ENCODE results near the gene MAP7D3. TPM values are rescaled to one million over a fixed set of nuclear protein-coding genes. Genes with fewer than 3 reads are reported as not detected.
"Not testable (repeated sequence)": the region's sequence is repeated elsewhere in the genome, so short reads cannot be mapped to it uniquely, and the experiment has no call there.

The MAP7D3 gene, protein sequence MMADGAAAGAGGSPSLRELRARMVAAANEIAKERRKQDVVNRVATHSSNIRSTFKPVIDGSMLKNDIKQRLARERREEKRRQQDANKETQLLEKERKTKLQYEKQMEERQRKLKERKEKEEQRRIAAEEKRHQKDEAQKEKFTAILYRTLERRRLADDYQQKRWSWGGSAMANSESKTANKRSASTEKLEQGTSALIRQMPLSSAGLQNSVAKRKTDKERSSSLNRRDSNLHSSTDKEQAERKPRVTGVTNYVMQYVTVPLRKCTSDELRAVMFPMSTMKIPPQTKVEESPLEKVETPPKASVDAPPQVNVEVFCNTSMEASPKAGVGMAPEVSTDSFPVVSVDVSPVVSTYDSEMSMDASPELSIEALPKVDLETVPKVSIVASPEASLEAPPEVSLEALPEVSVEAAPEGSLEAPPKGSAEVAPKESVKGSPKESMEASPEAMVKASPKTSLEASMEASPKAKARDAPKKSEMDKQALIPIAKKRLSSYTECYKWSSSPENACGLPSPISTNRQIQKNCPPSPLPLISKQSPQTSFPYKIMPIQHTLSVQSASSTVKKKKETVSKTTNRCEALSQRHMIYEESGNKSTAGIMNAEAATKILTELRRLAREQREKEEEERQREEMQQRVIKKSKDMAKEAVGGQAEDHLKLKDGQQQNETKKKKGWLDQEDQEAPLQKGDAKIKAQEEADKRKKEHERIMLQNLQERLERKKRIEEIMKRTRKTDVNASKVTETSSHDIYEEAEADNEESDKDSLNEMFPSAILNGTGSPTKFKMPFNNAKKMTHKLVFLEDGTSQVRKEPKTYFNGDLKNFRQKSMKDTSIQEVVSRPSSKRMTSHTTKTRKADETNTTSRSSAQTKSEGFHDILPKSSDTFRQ
- 2.1 and 5.6 TPM in 2 replicates for total RNA-seq (2014; rRNA removed; shearing (Covaris generic); ENCODE audit: low replicate concordance)

DNA sequence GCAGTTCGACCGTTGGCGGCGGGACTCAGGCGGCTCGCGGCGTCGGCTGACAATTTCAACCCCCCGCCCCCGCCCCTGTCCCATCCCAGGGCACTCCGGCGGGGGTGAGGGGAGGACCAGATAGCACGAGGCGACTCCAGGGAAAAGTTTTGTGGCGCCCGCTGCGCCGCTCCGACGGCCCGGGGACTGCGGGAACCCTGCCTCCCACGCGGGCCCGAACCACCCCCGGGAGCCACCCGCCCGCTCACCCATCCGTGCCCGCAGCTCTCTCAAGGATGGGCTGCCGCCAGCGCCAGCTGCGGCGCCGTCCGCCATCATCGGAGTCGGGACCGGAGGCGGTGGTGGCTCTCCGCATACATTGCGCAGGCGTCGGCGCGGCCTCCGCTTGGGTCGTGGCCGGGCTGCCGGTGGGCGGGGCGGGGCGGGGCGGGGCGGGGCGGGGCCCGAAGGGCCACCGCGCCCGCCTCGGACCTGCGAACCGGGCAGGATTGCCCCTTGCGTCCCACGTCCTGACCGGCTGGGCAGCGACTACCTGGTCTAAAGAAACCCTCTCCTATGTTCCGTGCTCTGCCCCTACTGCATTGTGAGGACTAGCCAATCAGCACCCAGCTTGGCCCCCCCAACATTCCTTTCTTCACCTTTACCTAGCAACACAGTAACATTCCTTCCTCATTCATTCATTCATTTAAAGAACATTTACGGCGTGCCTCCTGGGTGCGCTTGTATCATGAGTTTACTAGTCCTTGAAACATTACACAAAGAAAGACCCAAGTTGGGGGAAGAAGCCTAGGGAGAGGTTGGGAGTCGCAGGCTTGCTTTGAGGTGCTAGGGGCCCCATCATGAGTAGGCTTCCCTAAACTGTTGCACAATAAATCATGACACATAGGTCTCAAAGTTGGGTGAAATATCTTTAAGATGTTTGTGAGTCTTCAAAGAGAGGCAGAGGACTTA lies at the start of gene MAP7D3:
Gene MAP7D3, minus strand, starts transcription at position 360 of the 951 bp plus-strand sequence. Its CDS starts 42 bp downstream, at position 318.
- peak; percentile 45 for DNase-seq (ENCODE audit: low read depth)
- in situ Hi-C loops (cut with HindIII; ENCODE audit: low pct_unique_long_range_greater_than_20kb, low sequenced_read_pairs): no loop called here

DNA sequence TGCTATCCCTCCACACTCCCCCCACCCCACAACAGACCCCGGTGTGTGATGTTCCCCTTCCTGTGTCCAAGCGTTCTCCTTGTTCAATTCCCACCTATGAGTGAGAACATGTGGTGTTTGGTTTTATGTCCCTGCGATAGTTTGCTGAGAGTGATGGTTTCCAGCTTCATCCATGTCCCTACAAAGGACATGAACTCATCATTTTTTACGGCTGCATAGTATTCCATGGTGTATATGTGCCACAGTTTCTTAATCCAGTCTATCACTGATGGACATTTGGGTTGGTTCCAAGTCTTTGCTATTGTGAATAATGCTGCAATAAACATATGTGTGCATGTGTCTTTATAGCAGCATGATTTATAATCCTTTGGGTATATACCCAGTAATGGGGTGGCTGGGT lies 49.5 kb upstream of the MAP7D3 start, which contains the start of gene ADGRG4:
Gene ADGRG4, plus strand, starts transcription at position 243 of the 400 bp plus-strand sequence. CDS start 7,815 bp downstream, outside the sequence.
- in situ Hi-C loops (cut with HindIII; ENCODE audit: low pct_unique_long_range_greater_than_20kb, low sequenced_read_pairs); DNase-seq (ENCODE audit: low read depth): not testable (repeated sequence)

DNA sequence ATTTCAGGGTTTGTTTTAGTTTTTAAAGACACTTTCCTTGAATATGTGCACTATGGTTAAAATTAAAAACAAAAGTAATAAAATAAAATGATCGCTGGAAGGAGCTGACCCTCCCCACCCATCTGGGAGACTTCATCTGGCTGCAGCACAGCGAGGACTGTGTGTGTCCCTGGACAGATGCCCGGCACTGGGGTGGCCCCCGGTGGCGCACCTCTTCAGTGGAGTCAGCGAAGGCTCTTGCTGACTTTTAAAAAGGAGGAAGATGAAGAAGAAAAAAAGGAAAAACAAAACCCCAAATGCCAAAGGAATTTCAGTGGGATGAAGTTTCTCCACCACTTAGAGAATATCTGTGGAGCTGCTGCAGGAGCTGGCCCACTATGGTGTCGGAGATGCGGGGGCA lies 44.2 kb upstream of the MAP7D3 start:
- DNase-seq (ENCODE audit: low read depth): no peak
- in situ Hi-C loops (cut with HindIII; ENCODE audit: low pct_unique_long_range_greater_than_20kb, low sequenced_read_pairs): no loop called here

DNA sequence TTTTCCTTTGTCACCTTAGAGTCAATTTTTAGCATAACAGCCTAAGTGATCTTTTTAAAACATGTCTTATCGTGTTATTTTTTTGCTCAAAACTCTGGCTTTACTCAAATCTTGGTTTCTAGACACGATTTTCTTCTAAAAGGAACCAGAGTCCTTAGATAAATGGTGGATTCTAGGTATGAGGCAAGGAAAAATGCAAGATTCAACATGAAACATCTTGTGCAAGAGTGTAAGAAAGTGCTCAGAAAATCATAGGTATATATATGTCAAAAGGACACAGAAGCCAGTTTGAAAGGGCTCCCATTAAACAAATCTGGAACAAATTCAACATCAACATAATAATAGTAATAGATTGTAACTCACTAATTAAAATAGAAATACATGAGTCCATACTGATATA lies 41.5 kb upstream of the MAP7D3 start:
- no peak for DNase-seq (ENCODE audit: low read depth)
- in situ Hi-C loops (cut with HindIII; ENCODE audit: low pct_unique_long_range_greater_than_20kb, low sequenced_read_pairs): no loop called here

DNA sequence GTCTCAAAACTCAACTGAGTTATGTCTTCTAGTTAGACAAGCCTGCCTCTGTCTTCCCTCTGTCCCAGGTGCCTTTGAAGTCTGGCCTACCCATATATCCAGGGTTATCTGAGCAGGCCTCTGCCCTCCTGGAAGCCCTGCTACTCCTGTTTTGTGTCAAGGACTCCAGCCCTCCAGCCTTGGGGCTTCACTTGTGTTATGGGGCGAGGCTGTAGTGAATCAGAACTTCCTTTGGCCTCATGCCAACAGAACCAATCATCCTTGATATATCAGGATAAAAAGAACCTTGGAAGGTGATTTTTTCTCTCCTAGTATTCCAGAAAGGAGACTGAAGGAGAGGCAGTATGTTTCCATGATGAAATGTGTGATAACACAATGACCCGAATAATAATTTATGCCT lies 40.6 kb upstream of the MAP7D3 start:
- in situ Hi-C loops (cut with HindIII; ENCODE audit: low pct_unique_long_range_greater_than_20kb, low sequenced_read_pairs): no loop called here
- no peak for DNase-seq (ENCODE audit: low read depth)

DNA sequence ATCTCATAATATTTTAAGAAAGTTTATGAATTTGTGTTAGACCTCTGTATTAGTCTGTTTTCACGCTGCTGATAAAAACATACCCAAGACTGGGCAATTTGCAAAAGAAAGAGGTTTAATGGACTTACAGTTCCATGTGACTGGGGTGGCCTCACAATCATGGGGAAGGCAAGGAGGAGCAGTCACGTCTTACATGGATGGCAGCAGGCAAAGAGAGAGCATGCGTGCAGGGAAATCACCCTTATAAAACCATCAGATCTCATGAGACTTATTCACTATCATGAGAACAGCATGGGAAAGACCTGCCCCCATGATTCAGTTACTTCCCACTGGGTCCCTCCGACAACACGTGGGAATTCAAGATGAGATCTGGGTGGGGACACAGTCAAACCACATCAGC lies 35.2 kb upstream of the MAP7D3 start:
- in situ Hi-C loops (cut with HindIII; ENCODE audit: low pct_unique_long_range_greater_than_20kb, low sequenced_read_pairs): not testable (repeated sequence)

DNA sequence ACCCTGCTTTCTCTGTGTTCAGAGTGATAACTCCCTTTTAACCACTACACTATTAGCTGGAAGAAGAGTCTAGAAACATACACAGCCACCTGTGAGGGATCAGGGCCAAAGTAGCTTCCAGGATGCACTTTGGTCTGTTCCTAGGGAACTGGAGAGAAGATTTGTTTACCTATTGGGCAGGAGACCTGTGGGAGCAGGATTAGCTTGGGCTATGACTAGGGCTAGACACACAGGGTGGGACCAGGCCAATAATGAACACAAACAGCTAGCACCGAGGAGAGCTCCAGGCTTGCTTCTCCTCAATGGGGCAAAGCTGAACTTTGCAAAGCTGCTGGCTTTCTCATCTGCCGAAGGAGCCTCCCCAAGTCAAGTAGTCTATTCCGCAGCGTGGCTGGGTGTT lies 24.4 kb upstream of the MAP7D3 start:
- DNase-seq (ENCODE audit: low read depth): no peak
- in situ Hi-C loops (cut with HindIII; ENCODE audit: low pct_unique_long_range_greater_than_20kb, low sequenced_read_pairs): no loop called here

More for the DNA sequence above, 35.2 kb upstream of the MAP7D3 start:
- DNase-seq (ENCODE audit: low read depth): not testable (repeated sequence)

DNA sequence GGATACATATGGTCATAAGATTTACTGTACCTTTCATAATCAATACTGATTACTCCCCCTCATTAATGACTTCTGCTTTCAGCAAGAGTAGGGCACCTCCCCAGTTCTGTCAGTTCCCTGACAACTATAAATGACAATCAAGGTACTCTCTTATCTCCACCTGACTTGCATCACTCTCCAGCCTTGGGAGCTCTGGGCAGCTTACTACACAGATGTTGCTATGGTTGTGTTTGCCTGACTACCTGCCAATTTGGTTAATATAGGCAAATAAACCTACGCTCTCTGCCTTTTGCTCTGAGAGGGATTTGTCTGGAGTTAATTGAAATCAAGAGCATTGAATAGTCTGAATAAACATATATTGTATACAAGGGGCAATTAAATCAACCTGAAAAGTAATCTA lies 22.8 kb upstream of the MAP7D3 start:
- in situ Hi-C loops (cut with HindIII; ENCODE audit: low pct_unique_long_range_greater_than_20kb, low sequenced_read_pairs): no loop called here
- DNase-seq (ENCODE audit: low read depth): no peak

DNA sequence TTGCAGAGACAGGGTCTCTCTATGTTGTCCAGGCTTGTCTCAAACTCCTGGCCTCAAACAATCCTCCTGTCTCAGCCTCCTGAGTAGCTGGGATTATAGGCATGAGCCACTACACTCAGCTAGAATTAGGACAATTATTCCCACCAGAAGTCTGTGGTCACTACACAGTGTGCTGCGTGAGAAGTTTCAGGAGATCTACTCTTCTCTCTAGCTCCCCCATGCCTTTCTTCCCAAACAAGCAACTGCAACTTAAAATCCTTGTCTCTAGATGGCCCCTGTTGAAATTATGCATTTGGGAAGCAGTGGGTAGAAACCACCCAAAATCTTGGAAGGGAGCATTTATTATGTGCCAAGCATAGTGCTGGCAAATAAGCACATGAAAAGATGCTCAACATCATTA lies 21.1 kb upstream of the MAP7D3 start:
- no peak for DNase-seq (ENCODE audit: low read depth)
- in situ Hi-C loops (cut with HindIII; ENCODE audit: low pct_unique_long_range_greater_than_20kb, low sequenced_read_pairs): no loop called here

DNA sequence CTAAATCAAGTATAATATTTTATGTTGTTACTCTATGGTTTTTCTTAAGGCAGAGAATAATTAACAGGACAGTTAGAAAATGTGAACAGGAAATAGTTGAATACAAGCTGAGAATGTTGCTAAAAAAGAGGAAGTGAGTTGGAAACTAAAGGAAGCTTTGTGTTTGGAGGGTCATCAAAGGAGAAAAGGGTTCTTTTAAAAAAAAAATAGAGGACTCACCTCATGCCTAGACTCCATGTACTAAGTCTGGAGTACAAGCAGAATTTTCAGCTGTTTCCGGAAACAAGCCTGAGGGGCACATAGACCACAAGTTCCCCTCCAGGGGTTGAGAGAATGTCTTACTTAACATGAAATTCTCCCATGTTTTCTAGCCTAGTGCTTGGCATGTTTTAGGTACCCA lies 20.1 kb upstream of the MAP7D3 start:
- in situ Hi-C loops (cut with HindIII; ENCODE audit: low pct_unique_long_range_greater_than_20kb, low sequenced_read_pairs): no loop called here
- DNase-seq (ENCODE audit: low read depth): no peak

DNA sequence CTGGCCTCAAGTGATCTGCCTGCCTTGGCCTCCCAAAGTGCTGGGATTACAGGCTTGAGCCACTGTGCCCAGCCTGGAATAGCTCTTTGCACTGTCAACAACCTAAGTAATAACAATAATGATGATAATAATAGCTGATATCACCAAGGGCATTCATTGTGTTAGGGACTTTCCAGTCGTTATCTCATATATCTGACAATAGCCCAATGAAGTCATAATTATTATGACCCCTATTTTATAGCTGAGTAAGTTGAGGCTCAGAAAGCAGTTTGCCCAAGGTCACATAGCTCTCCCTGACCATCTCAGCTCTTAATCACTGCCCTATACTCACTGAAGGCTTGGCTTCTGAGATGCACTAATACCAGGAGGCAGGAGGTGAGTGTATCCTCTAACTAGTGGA lies 18.7 kb upstream of the MAP7D3 start:
- in situ Hi-C loops (cut with HindIII; ENCODE audit: low pct_unique_long_range_greater_than_20kb, low sequenced_read_pairs): no loop called here
- DNase-seq (ENCODE audit: low read depth): no peak

DNA sequence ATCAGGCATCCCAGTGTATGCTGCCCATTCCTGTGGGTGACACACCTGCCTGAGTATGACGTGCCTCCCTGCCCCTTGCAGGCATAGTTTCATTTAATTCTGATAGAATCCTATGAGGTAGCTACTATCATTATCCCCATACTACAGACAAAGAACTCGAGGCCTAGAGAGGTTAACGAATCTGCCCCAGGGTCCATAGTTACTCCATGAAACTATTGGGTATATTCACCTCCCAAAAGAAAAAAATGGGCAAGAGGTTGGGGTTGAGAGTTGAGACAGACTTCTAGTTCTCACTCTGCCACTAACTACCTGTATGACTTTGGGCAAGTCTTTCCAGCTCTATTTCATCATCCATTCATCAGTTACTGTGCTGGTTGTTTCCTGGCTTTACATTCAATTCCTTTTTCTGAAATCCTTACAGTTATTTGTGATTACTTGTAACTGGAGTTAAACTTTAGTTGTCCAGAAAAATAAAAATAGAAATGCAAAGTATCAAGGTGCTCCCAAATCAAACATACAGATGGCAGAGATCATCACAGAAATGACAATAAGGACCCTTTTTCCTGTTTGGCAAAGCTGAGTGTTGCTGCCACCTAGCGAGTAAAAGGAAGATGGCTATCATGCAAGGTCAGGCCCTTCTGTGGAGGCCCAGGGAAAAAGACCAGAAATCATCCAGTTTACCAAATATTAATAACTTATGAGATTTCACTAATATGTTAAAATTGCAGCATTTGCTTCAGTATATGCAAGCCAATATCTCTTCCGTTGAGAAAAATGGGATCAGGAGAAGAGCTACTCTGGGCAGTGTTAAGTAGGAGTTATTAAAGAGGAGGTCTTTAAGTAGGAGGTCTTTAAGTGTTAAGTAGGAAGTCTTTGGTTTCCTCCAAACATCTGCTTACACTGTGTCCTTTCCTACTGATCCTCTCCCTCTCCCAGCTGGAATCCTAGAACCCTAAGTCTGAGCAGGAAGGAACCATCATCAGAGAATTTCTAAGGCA lies 17.1 kb upstream of the MAP7D3 start:
- in situ Hi-C loops (cut with HindIII; ENCODE audit: low pct_unique_long_range_greater_than_20kb, low sequenced_read_pairs): no loop called here
- DNase-seq (ENCODE audit: low read depth): peak; percentile 23

DNA sequence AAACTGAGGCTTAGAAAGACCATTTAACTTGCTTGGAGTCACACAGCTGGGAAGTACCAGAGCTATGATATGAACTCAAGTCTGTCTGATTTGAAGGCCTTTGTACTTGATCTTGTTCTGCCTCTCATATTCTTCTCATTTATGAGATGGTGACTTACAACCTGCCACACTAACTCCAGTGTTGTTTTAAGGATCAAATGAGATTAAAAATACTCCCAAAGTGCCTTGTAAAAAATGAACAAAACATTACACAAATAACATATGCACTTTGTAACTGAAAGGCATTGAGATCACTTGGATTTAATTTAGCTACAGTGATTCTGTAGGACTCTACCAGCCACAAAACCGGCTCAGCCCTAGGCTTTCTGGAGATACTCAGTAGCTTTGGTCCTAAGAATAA lies 15.6 kb upstream of the MAP7D3 start:
- DNase-seq (ENCODE audit: low read depth): no peak
- in situ Hi-C loops (cut with HindIII; ENCODE audit: low pct_unique_long_range_greater_than_20kb, low sequenced_read_pairs): no loop called here

DNA sequence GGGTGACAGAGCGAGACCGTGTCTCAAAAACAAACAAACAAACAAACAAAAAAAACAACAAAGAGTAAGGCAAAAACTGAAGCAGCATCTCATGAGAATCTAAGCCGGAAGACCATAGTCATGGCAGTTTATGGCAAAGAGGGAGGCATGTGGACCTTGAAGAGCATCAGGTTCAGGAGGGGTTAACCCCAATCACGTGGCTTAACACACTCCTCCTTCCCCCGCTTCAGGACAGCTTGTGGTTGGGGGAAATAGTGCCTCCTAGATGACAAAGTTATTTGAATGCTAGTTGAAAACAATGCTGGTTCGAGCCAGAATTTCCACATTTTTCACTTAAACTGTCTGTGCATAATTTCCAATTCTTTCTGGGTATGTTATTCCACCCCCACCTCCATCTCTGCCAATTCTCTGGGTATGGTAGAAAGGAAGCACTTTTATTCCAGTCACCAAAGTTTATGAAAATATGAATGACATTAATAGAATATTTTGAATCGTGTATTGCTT lies 11.7 kb upstream of the MAP7D3 start:
- in situ Hi-C loops (cut with HindIII; ENCODE audit: low pct_unique_long_range_greater_than_20kb, low sequenced_read_pairs): no loop called here
- DNase-seq (ENCODE audit: low read depth): no peak

DNA sequence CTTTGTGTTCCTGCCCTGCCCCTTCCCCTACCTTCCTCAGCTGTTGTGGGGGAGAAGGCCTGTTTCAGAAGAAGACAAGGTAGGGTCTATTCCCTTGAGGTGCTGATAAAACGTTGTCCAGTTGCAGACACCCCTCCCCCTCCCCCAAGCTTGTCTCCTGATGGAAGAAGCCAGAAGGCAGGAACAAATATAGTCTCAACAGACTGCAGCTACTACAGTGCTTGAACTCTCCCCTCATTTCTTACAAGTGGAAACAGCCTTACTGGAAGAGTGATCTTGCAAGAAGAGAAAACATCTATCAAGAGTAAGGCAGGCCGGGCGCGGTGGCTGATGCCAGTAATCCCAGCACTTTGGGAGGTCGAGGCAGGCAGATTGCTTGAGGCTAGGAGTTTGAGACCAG lies 11.0 kb upstream of the MAP7D3 start:
- in situ Hi-C loops (cut with HindIII; ENCODE audit: low pct_unique_long_range_greater_than_20kb, low sequenced_read_pairs): no loop called here

DNA sequence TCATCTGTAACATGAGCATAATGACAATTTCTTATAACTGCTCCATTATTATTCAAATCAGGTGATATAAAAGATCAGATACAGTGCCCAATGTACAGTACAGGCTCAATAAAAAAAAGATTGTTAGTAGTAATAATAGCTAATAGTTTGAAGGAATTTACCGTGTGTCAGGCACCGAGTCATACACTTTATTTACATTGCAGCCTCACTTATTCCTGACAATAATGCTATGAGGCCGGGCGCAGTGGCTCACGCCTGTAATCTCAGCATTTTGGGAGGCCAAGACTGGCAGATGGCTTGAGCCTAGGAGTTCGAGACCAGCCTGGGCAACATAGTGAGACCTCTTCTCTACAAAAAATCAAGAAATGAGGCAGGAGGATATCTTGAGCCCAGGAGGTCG lies 10.1 kb upstream of the MAP7D3 start:
- no peak for DNase-seq (ENCODE audit: low read depth)
- in situ Hi-C loops (cut with HindIII; ENCODE audit: low pct_unique_long_range_greater_than_20kb, low sequenced_read_pairs): no loop called here

More for the DNA sequence above, 11.0 kb upstream of the MAP7D3 start:
- no peak for DNase-seq (ENCODE audit: low read depth)

DNA sequence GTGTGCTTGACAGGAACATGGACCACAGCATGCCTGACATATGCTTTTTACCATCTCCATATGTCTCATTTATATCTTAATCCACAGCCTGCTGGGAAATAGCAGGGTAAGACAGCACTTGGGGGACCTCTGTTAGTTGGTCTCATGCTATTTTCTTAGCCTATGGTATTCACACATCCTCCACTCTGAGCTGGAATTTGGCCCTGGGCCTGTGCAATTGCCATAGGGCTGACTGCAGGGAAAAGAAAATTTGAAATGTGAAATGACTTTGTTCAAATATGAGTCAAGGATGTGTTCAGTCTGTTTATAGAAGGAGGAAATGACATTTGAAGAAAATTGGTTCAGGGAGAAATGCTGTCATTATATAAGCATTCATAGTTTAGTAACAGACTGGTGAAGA lies 9.6 kb upstream of the MAP7D3 start:
- in situ Hi-C loops (cut with HindIII; ENCODE audit: low pct_unique_long_range_greater_than_20kb, low sequenced_read_pairs): no loop called here
- peak; percentile 3 for DNase-seq (ENCODE audit: low read depth)
